NCI-H460 (cell line): ENCODE results near the gene NXN. TPM values are rescaled to one million over a fixed set of nuclear protein-coding genes. Genes with fewer than 3 reads are reported as not detected.
"Not testable (repeated sequence)": the region's sequence is repeated elsewhere in the genome, so short reads cannot be mapped to it uniquely, and the experiment has no call there.

Experiments
- DNase-seq: peaks from one replicate; pipeline ENCODE4 v3.0.0-alpha.2; 2016; ENCODE audit warnings: low read depth; ENCODE audit errors: extremely low read depth
- total RNA-seq: library from RNA; depleted of rRNA; stranded (reverse); fragments of >200 nt; shearing (Covaris generic); gene quantifications from 2 replicates; pipeline ENCODE4 v1.2.3, GENCODE V29; 2014

NXN gene
- total RNA-seq, 1 experiment from 2014 or later, result 12.3 TPM

DNA sequence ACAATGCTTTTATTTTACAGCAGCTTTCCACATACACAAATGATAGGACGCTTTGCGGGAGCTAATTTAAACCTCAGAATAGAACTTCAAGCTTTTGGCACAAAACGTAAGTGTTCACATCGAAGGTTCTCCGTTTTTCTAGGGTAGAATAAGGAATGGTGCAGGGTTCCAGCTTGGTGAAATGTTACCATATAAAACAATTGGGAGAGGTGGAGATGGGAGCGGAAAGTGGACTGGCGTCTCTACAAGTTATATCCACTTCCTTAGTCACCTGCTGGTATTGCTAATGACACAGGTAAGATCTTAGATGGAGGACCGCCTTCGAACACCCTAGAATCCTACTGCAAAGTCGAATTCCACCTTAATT is 1.7 kb upstream of the NXN start:
- no peak for DNase-seq

- peak; percentile 89 for DNase-seq
Measured at GRCh38 chr17:980406-981291, 1.1 kb upstream of the NXN start.

DNA sequence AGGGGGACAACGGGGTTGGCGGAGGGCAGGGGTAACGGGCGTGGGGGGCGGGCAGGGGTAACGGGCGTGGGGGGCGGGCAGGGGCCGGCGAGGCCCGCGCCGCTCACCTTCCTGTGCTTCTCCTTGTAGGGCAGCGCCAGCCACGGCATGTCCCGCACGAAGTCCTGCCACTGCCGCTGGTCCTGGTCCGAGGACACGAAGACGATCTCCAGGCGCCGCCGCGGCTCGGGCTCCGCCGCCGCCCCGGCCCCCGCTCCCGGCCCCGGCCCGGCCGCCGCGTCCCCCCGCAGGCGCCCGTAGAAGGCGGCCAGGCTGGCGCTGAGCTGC is 401 bp downstream of the NXN start:
- DNase-seq, result no peak

- no peak for DNase-seq
Measured at GRCh38 chr17:978103-979093, 1.2 kb downstream of the NXN start.

DNA sequence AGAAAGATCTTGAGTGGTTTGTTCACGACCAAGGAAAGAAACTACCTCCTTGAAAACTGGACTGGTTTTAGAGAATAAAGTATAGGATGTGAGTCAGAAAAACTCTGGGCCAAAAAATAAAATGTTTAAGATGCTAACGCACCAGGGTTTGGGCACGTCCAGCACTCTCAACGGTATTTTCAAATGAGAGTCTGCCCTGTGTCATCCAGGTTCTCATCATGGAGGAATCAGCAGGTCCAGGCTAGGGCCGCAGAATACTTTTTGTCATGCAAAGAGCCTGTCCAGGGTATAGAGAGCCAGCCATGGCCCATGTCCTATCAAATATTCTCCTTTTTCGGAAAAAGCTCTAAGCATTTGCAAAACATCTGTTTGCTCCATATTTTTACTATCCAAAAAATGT is 2.4 kb downstream of the NXN start:
- no peak for DNase-seq

- DNase-seq, result no peak
Measured at GRCh38 chr17:976312-976711, 3.3 kb downstream of the NXN start.

DNA sequence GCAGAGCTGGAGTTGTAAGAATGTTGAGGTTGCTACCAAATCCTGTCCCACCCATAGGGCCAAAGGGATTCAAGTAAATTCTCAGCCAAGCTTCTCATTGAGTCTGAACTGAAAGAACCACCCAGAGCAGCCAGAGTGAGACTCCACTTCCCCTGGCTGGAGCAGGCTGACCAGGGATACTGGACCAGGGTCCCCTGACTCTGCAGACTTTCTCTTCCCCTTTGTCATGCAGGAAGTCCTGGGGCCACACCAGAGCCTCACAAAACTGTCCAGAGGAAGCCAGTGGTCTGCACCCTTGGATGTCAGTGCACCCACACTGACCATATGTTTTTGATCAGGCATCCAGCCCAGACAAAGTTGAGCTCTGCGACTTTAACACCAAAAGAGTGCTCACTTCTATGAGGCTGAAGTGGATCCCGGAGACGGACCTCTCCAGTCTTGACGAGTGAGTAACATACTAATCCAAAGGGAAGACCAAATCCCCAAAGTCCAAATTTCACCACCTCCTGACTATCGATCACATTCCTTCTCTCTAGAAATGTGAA is 4.1 kb downstream of the NXN start:
- no peak for DNase-seq

DNA sequence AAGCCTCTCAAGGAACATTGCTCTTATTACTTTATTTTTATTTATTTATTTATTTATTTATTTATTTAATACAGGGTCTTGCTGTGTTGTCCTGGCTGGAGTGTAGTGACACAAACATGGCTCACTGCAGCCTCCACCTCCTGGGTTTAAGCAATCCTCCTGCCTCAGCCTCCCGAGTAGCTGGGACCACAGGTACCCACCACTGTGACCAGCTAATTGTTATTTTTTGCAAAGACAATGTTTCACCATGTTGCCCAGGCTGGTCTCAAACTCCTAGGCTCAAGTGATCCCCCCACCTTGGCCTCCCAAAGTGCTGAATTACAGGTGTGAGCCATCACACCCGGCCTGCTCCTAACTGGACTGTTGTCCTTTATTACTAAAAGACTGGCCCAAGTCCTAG is 4.8 kb downstream of the NXN start:
- not testable (repeated sequence) for DNase-seq

GRCh38 chr17:973053-973452 is 6.5 kb downstream of the NXN start:
- no peak for DNase-seq

DNA sequence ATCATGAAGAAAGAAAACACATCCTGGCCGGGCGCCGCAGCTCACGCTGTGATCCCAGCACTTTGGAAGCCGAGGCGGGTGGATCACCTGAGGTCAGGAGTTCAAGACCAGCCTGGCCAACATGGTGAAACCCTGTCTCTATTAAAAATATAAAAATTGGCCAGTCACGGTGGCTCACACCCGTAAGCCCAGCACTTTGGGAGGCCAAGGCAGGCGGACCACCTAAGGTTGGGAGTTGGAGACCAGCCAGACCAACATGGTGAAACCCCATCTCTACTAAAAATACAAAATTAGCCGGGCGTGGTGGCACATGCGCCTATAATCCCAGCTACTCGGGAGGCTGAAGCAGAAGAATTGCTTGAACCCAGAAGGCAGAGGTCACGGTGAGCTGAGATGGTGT is 7.7 kb downstream of the NXN start:
- not testable (repeated sequence) for DNase-seq

DNA sequence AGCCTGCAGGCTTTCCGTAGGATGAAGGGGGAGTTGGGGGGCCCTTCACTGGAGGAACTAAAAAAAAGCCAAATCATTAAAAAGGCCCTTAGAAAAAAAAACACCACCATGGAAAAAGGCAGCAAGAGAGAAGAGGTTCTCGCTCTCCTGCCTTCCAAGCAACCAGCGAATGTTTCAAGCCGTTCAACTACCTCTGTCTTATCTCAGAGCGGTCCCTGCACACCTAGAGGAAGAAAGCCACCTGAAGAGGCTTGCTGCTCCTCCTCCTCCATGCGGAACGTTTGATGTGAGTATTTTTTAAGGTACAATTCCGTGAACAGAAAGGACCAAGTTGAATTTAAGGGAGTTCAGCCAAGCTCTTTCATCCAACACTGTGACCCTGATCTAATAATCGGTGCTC is 9.2 kb downstream of the NXN start:
- DNase-seq, result no peak

DNA sequence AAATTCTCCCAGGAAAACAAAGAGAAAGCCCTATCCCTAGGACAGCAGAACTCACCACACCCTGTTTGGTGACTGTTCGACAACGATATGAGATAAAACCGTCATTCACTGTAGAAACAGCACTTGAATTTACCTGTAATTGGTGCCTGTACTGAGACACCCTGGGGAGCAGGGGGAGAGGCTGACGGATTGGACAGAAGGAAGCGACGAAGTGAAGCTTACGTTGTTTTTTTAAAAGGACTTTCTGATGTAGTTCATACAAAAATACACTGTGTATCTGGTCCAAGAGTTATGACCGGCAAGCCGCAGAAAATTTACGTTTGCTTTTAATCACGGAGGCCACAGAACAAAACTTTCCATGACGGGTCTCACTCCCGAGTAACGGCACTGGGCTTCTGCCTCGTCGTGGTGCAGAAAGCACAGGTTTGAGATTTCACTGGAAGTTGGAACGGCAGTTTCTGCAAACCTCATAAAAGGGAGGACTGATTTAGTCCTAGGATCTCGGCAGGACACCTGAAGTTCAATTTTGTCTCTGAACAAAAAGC is 9.7 kb downstream of the NXN start:
- no peak for DNase-seq

- DNase-seq, result no peak
Measured at GRCh38 chr17:968812-969730, 10.5 kb downstream of the NXN start.

GRCh38 chr17:967122-967521 is 12.5 kb downstream of the NXN start:
- DNase-seq, result no peak

GRCh38 chr17:965311-965989 is 14.1 kb downstream of the NXN start:
- DNase-seq, result no peak

GRCh38 chr17:964876-965275 is 14.7 kb downstream of the NXN start:
- DNase-seq, result no peak

DNA sequence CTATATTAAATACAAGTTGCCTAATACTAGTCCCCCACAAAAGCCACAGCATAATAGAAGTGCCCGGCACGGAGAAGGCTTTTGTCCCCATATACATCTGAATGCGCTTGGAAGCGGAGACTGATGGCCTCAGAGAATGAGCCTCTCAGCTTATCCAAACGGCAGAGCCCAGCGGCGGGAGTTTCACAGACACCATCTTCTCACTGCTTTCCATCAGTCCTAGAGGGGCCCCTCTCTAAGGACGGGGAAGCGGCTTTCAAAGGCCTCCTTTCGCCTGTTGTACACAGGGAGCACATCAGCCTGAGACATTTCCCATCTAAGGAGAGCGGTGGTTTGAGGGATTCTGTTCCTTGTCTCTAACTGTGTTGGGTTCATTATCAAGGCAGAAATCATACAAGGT is 16.9 kb downstream of the NXN start:
- DNase-seq, result no peak

- no peak for DNase-seq
Measured at GRCh38 chr17:962166-962565, 17.4 kb downstream of the NXN start.

GRCh38 chr17:958712-959451 is 20.7 kb downstream of the NXN start:
- no peak for DNase-seq
